Thoracic aorta (tissue), 2 donors: Measurements from ENCODE around the gene PUM2. TPM values are rescaled to one million over a fixed set of nuclear protein-coding genes. Genes with fewer than 3 reads are reported as not detected.

Experiments used
- ATAC-seq: fragments of 150-250 bp; one replicate; pipeline ENCODE4 v1.8.0; 2017; ENCODE audit warnings: low read depth; ENCODE audit not compliant: insufficient number of reproducible peaks, low FRiP score
- DNase-seq: peaks from one replicate; pipeline ENCODE4 v3.0.0-alpha.2; 2020; ENCODE audit warnings: low spot score
- H3K27ac ChIP-seq, 2 donors: fragments of 200-600 bp; sonication (generic); 1 replicate in 1 of 2; 2 replicates in 1 of 2; pipeline ENCODE4 v1.5.1; 2016; ENCODE audit warnings: mild to moderate bottlenecking in 2 of 2, moderate library complexity in 2 of 2
- H3K27me3 ChIP-seq: fragments of 200-600 bp; sonication (generic); replicated peaks from 2 replicates; pipeline ENCODE4 v1.6.0; 2016; ENCODE audit warnings: mild to moderate bottlenecking; ENCODE audit not compliant: insufficient read depth
- H3K36me3 ChIP-seq: fragments of 200-600 bp; sonication (generic); one replicate; pipeline ENCODE4 v1.5.1; 2016
- H3K4me1 ChIP-seq, 2 donors: fragments of 200-600 bp; sonication (generic); 1 replicate in 1 of 2; 2 replicates in 1 of 2; pipeline versions ENCODE4 v1.5.1 to v1.6.0; 2016; ENCODE audit warnings: low read depth in 2 of 2, mild to moderate bottlenecking in 1 of 2; ENCODE audit not compliant: control insufficient read depth in 1 of 2
- H3K4me3 ChIP-seq: fragments of 200-600 bp; sonication (generic); 2 replicates; pipeline ENCODE4 v1.5.1; 2016; ENCODE audit warnings: mild to moderate bottlenecking
- H3K9me3 ChIP-seq: fragments of 200-600 bp; sonication (generic); 2 replicates; pipeline ENCODE4 v1.5.1; 2016
- total RNA-seq, 2 donors: library from RNA; depleted of rRNA; stranded (reverse); fragments of >200 nt; gene quantifications; one replicate each; pipeline versions ENCODE4 v1.1.0 to v1.2.3, GENCODE V29; 2016
- TF ChIP-seq, protein P1 (sequence below): fragments of 200-600 bp; sonication (generic); IDR thresholded peaks from one replicate; pipeline ENCODE4 v1.5.1; 2019; ENCODE audit warnings: antibody characterized with exemption

Gene PUM2
- total RNA-seq, 2 donors from 2014 or later, result 45.4 to 88.7 TPM

DNA sequence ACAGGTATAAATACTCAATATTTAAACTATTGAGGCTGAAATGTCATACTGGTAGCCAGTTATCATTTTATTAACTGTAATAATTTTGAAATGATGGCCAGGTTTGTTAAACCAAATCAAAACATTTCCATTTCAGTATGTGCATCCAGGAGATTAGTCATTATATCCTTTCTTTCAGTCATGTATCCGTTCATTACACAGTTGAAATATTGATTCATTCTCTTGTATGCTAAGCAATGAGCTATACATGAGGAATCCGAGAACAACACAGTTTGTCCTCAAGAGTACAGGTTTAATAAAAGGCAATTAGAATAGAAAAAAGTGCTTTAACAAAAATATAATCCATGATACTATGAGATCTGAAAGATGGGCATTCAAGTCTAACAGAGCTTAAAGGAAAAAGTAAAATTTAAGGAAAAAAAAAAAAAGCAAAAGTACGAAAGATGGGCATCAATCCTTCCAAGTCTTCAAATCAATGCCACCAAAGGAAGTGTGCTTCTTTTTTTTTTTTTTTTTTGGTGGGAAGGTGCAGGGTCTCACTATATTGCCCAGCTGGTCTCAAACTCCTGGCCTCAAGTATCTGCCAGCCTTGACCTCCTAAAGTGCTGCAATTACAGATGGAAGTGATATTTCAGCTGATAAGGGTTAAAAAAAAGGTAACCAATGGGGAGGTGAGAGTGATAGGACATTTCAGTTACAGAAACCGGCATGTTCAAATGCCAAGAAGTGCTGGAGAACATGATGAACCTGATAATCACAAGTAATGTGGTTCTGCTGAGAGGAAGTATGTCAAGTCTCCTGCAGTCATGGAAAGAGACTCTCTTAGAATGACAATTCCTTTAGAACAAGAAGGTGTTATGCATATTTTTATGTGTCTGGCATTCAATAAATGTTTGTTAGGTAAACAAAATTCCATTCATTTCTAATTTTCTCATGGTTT, 35.8 kb downstream of the PUM2 start:
- ATAC-seq, result no peak
- H3K27ac ChIP-seq, result no peak overlapping the region
- no peak for DNase-seq
- no peak overlapping the region for H3K4me3 ChIP-seq
- H3K36me3 ChIP-seq, result peaks cover 28% of the 10 kb centered on the region
- TF ChIP-seq, protein P1, sequence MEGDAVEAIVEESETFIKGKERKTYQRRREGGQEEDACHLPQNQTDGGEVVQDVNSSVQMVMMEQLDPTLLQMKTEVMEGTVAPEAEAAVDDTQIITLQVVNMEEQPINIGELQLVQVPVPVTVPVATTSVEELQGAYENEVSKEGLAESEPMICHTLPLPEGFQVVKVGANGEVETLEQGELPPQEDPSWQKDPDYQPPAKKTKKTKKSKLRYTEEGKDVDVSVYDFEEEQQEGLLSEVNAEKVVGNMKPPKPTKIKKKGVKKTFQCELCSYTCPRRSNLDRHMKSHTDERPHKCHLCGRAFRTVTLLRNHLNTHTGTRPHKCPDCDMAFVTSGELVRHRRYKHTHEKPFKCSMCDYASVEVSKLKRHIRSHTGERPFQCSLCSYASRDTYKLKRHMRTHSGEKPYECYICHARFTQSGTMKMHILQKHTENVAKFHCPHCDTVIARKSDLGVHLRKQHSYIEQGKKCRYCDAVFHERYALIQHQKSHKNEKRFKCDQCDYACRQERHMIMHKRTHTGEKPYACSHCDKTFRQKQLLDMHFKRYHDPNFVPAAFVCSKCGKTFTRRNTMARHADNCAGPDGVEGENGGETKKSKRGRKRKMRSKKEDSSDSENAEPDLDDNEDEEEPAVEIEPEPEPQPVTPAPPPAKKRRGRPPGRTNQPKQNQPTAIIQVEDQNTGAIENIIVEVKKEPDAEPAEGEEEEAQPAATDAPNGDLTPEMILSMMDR, result no peak
- H3K4me1 ChIP-seq, result no peaks in the 10 kb centered on the region
- no peaks in the 10 kb centered on the region for H3K9me3 ChIP-seq
- no peaks in the 10 kb centered on the region for H3K27me3 ChIP-seq

DNA sequence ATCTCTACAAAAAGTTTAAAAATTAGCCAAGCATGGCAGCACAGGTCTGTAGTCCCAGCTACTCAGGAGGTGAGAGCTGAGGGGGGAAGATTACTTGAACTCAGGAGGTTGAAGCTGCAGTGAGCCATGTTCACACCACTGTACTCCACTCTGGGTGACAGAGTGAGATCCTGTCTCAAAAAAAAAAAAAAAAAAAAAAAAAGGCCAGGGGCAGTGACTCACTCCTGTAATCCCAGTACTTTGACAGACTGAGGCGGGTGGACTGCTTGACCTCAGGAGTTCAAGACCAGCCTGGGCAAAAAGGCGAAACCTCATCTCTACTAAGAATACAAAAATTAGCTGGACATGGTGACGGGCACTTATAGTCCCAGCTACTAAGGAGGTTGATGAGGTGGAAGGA, 37.0 kb downstream of the PUM2 start:
- Histone ChIP-seq H3K4me1 (no peaks in the 10 kb centered on the region), H3K9me3 (no peaks in the 10 kb centered on the region), H3K36me3 (peaks cover 24% of the 10 kb centered on the region), H3K4me3 (no peak overlapping the region), H3K27me3 (no peaks in the 10 kb centered on the region), H3K27ac (no peak overlapping the region)
- TF ChIP-seq, protein P1, result no peak
- ATAC-seq (no peak), DNase-seq (no peak)

DNA sequence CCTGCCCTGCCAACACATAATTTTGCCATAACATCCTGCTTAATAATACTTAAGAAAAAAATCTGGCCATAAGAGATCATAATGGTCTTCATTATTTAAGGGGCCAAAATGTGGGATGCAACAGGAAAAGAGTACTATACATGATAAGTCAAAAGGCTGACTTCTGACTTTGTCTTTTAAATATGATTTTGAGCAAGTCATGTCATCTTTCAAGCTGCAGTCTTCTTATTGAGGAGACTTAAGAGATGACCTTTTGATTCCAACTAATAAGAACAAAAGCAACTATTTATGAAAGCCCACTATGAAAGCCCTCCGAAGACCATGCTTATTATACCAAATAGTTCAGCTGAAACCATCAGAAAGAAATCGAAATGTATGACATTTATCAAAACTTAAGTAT, 41.6 kb downstream of the PUM2 start:
- H3K9me3 ChIP-seq, result no peaks in the 10 kb centered on the region
- no peak overlapping the region for H3K4me3 ChIP-seq
- H3K27me3 ChIP-seq, result no peaks in the 10 kb centered on the region
- H3K27ac ChIP-seq, result no peak overlapping the region
- peaks cover 29% of the 10 kb centered on the region for H3K36me3 ChIP-seq
- TF ChIP-seq, protein P1, result no peak
- no peak for DNase-seq
- no peaks in the 10 kb centered on the region for H3K4me1 ChIP-seq
- no peak for ATAC-seq

DNA sequence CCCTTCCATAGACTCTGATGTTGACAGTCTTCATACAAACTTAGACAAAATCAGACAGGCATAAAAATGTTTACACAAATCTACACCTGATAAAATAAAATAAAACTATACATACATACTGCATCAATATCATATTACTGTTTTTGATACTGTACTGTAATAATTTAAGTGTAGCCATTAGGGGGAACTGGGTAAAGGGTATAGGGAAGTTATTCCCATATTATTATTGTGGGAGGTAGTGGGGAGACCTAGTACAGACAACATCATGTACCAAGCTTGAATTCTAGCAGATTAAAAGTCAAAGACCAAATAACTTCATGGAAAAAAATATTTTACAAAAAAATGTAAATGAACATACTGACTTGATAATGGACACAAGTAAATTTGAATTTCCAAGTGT, 43.3 kb downstream of the PUM2 start:
- ATAC-seq, result no peak
- TF ChIP-seq, protein P1, result no peak
- H3K36me3 ChIP-seq, result peaks cover 26% of the 10 kb centered on the region

DNA sequence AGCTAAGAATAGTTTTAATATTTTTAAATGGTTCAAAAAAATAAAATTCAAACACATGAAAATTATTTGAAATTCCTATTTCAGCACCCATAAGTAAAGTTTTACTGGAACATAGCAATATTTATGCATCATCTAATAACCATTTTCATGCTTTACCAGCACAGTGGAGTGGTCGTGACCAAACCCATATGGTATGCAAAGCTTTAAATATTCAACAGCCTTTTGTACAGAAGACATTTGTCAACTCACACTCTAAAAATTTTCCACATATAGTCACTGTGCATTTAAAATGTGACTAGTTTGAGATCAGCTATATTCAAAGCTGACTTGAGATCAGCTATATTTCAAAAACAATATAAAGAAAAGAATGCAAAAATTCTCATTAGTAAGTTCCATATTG, 46.2 kb downstream of the PUM2 start:
- H3K9me3 ChIP-seq, result no peaks in the 10 kb centered on the region
- H3K27me3 ChIP-seq, result no peaks in the 10 kb centered on the region
- H3K4me3 ChIP-seq, result no peak overlapping the region
- TF ChIP-seq, protein P1, result no peak
- peaks cover 20% of the 10 kb centered on the region for H3K36me3 ChIP-seq
- no peak for DNase-seq
- ATAC-seq, result no peak
- H3K27ac ChIP-seq, result no peak overlapping the region
- peaks cover 6 to 11% of the 10 kb centered on the region in 2 donors for H3K4me1 ChIP-seq

More for the DNA sequence above, 43.3 kb downstream of the PUM2 start:
- peaks cover 6 to 9% of the 10 kb centered on the region in 2 donors for H3K4me1 ChIP-seq
- H3K4me3 ChIP-seq, result no peak overlapping the region
- H3K9me3 ChIP-seq, result no peaks in the 10 kb centered on the region
- H3K27me3 ChIP-seq, result no peaks in the 10 kb centered on the region
- no peak overlapping the region for H3K27ac ChIP-seq
- no peak for DNase-seq
